GDM1 (cell line): Measurements from ENCODE around the gene JMY.
"Not testable (repeated sequence)": the region's sequence is repeated elsewhere in the genome, so short reads cannot be mapped to it uniquely, and the experiment has no call there.

Experiments used
- DNase-seq: peaks from one replicate; lab custom pipeline; 2025; lab: John Stamatoyannopoulos, UW

The JMY gene

GRCh38 chr5:79236970-79237739, 1.2 kb downstream of the JMY start:
- no peak for DNase-seq

GRCh38 chr5:79237740-79238560, 2.0 kb downstream of the JMY start:
- no peak for DNase-seq

- DNase-seq, result no peak
These were observed 4.6 kb downstream of the JMY start for GRCh38 chr5:79240561-79240960.

GRCh38 chr5:79241535-79241979, 5.6 kb downstream of the JMY start:
- DNase-seq, result no peak

- DNase-seq, result no peak
These were observed 6.5 kb downstream of the JMY start for GRCh38 chr5:79242242-79243039.

- no peak for DNase-seq
These were observed 7.3 kb downstream of the JMY start for GRCh38 chr5:79243224-79243623.

GRCh38 chr5:79254067-79254466, 18.1 kb downstream of the JMY start:
- not testable (repeated sequence) for DNase-seq

- DNase-seq, result no peak
These were observed 20.0 kb downstream of the JMY start for GRCh38 chr5:79255786-79256557.

GRCh38 chr5:79256563-79256962, 20.6 kb downstream of the JMY start:
- no peak for DNase-seq

- no peak for DNase-seq
These were observed 21.4 kb downstream of the JMY start for GRCh38 chr5:79257314-79257713.

GRCh38 chr5:79258801-79259200, 22.9 kb downstream of the JMY start:
- no peak for DNase-seq

- no peak for DNase-seq
These were observed 23.5 kb downstream of the JMY start for GRCh38 chr5:79259383-79259782.

GRCh38 chr5:79259810-79260209, 23.9 kb downstream of the JMY start:
- DNase-seq, result no peak

GRCh38 chr5:79261897-79262296, 26.0 kb downstream of the JMY start:
- no peak for DNase-seq

GRCh38 chr5:79263290-79263689, 27.4 kb downstream of the JMY start:
- no peak for DNase-seq

- no peak for DNase-seq
These were observed 31.2 kb downstream of the JMY start for GRCh38 chr5:79267180-79267579.

- DNase-seq, result no peak
These were observed 33.8 kb downstream of the JMY start for GRCh38 chr5:79269733-79270166.

- no peak for DNase-seq
These were observed 37.4 kb downstream of the JMY start for GRCh38 chr5:79273341-79273740.

- DNase-seq, result no peak
These were observed 48.9 kb downstream of the JMY start for GRCh38 chr5:79284846-79285245.

GRCh38 chr5:79285285-79285684, 49.4 kb downstream of the JMY start:
- no peak for DNase-seq

GRCh38 chr5:79285833-79286232, 49.9 kb downstream of the JMY start:
- no peak for DNase-seq

GRCh38 chr5:79287380-79287779, 51.4 kb downstream of the JMY start:
- DNase-seq, result no peak
